Stimulated activated effector memory CD8-positive, alpha-beta T cell treated with anti-CD3 and anti-CD28 coated beads, Interleukin-12 subunit alpha, Interleukin-12 subunit beta, amount 100 ng/mL, for 72 hours (primary cell): ENCODE results near the gene SAGE1.

Source experiments
- ATAC-seq: fragments of 150-1000 bp; cut with Tn5 transposase; 2 replicates; pipeline ENCODE4 v1.10.0; 2021
- DNase-seq, 2 donors: peaks; one replicate each; pipeline ENCODE4 v3.0.0; 2021 to 2022; ENCODE audit warnings: low spot score in 2 of 2
- H3K27ac Mint-ChIP-seq: one replicate; pipeline ENCODE4 v1.8.0; 2022; ENCODE audit warnings: mild to moderate bottlenecking, mixed read lengths
- H3K36me3 Mint-ChIP-seq: one replicate; pipeline ENCODE4 v1.8.0; 2022; ENCODE audit warnings: mild to moderate bottlenecking, mixed read lengths
- H3K4me1 Mint-ChIP-seq: one replicate; pipeline ENCODE4 v1.8.0; 2022; ENCODE audit warnings: mixed read lengths
- H3K4me3 Mint-ChIP-seq: one replicate; pipeline ENCODE4 v1.8.0; 2022; ENCODE audit warnings: mild to moderate bottlenecking, mixed read lengths
- H3K9me3 Mint-ChIP-seq: one replicate; pipeline ENCODE4 v1.8.0; 2022; ENCODE audit warnings: mixed read lengths

The SAGE1 gene

DNA sequence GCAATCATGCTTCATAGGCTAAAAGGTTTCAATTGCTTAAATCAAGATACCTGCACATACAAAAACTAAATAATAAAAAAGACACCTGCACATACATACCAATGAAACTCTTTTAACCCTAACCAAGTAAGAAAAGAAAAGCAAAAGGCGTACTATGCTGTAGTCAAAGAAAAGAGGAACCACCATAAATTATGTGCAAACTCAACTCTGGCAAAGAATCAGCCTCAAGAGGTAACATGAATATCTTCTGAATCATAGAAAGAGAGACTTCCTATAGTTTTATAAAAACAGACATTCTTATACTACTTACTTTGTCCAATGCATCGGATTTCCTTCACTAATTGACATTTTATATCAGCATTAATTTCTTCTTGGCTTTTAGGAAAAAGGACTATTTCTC is 51.0 kb downstream of the SAGE1 start:
- Mint-ChIP-seq H3K9me3 (peaks cover 3% of the 10 kb centered on the region), H3K27ac (no peak overlapping the region), H3K4me3 (no peak overlapping the region), H3K36me3 (no peaks in the 10 kb centered on the region), H3K4me1 (no peaks in the 10 kb centered on the region)
- ATAC-seq (no peak), DNase-seq (no peak)

DNA sequence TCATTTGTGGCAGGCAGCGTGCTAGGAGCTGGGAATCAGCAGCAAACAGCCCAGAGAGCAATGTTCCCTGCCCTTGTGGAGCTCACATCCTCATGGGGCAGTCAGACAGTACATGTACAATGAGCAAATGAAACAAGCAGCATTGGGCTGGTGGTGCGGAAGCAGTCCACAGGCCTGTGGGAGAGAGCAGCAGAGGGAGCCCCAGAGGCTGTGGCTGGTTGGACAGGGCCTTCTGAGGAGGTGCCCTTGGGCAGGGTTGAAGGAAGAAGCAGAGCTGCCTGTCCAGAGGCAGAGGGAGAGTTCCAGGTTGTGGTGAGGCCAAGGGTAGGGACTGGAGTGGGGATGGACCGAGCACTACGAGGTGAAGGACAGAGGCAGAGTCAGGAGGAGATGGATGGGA is 57.8 kb downstream of the SAGE1 start:
- no peak for ATAC-seq
- DNase-seq, result no peak
- H3K27ac Mint-ChIP-seq, result peak overlapping the region; percentile 11
- no peaks in the 10 kb centered on the region for H3K36me3 Mint-ChIP-seq
- H3K9me3 Mint-ChIP-seq, result no peaks in the 10 kb centered on the region
- no peaks in the 10 kb centered on the region for H3K4me1 Mint-ChIP-seq
- no peak overlapping the region for H3K4me3 Mint-ChIP-seq
